GM19099 (cell line): ENCODE measurements around the gene RPUSD1.
A peak's percentile ranks its signal among the peaks of the same experiment; 100 is the strongest.

Experiments
- POLR2A ChIP-seq: IDR thresholded peaks from 3 replicates; pipeline ENCODE4 v1.6.1; 2011; ENCODE audit warnings: low read depth; ENCODE audit not compliant: insufficient read length; ENCODE audit errors: extremely low read depth

Gene RPUSD1

GRCh38 chr16:794853-795466 is 6.8 kb upstream of the RPUSD1 start:
- no peak for TF ChIP-seq POLR2A

- TF ChIP-seq POLR2A, result no peak
These were observed 6.1 kb upstream of the RPUSD1 start for GRCh38 chr16:794091-794822.

- no peak for TF ChIP-seq POLR2A
These were observed 5.2 kb upstream of the RPUSD1 start for GRCh38 chr16:793414-793813.

GRCh38 chr16:792221-792995 is 4.2 kb upstream of the RPUSD1 start:
- no peak for TF ChIP-seq POLR2A

- no peak for TF ChIP-seq POLR2A
These were observed 3.0 kb upstream of the RPUSD1 start for GRCh38 chr16:791131-791530.

- no peak for TF ChIP-seq POLR2A
These were observed 1.9 kb upstream of the RPUSD1 start for GRCh38 chr16:790086-790485.

GRCh38 chr16:789191-789850 is 1.1 kb upstream of the RPUSD1 start:
- TF ChIP-seq POLR2A, result no peak

GRCh38 chr16:788399-789126 is 382 bp upstream of the RPUSD1 start, which contains the start of gene CHTF18:
Gene CHTF18 (plus strand): TSS chr16:788620. CDS start chr16:788685, 65 bp downstream.
- peak; percentile 49 for TF ChIP-seq POLR2A

GRCh38 chr16:787321-787966 is 737 bp downstream of the RPUSD1 start:
- TF ChIP-seq POLR2A, result no peak

- TF ChIP-seq POLR2A, result no peak
These were observed 2.3 kb downstream of the RPUSD1 start for GRCh38 chr16:785563-786535.

- TF ChIP-seq POLR2A, result no peak
These were observed 3.8 kb downstream of the RPUSD1 start for GRCh38 chr16:784431-784830.

GRCh38 chr16:783404-784161 is 4.6 kb downstream of the RPUSD1 start:
- no peak for TF ChIP-seq POLR2A
